DND-41 (cell line): ENCODE measurements around the gene CLPTM1L.

Experiments
- CTCF ChIP-seq: IDR thresholded peaks from 2 replicates; pipeline ENCODE4 v1.5.1; 2012; ENCODE audit warnings: borderline replicate concordance, low read length, moderate library complexity, mild to moderate bottlenecking; ENCODE audit not compliant: poor library complexity, severe bottlenecking; ENCODE audit errors: extremely low read depth
- EZH2 ChIP-seq: IDR thresholded peaks from 3 replicates; pipeline ENCODE4 v1.6.1; 2012; ENCODE audit warnings: borderline replicate concordance, low read depth, mild to moderate bottlenecking, moderate library complexity, low read length, inconsistent platforms; ENCODE audit not compliant: severe bottlenecking

GRCh38 chr5:1368756-1369155 lies 23.9 kb upstream of the CLPTM1L start:
- TF ChIP-seq CTCF, result no peak
- TF ChIP-seq EZH2, result no peak
